GM23338 (cell line): ENCODE results near the gene LRP1-AS.

ENCODE experiments used
- CTCF ChIP-seq, 2 experiments: fragments of 200-600 bp in 1 of 2; sonication (generic) in 1 of 2; conservative IDR thresholded peaks; 2 replicates each; pipeline versions ENCODE4 v1.5.1 to v1.6.1; 2016 to 2017; ENCODE audit warnings: antibody characterized with exemption in 2 of 2, low read depth in 2 of 2, mild to moderate bottlenecking in 2 of 2, moderate library complexity in 1 of 2
- EZH2 ChIP-seq: fragments of 200-600 bp; sonication (generic); IDR thresholded peaks from one replicate; pipeline ENCODE4 v1.8.0; 2017; ENCODE audit warnings: antibody characterized with exemption, mild to moderate bottlenecking, low read depth; ENCODE audit not compliant: unreplicated experiment
- EZH2phosphoT487 ChIP-seq: fragments of 200-600 bp; sonication (generic); IDR thresholded peaks from one replicate; pipeline ENCODE4 v1.8.1; 2018; ENCODE audit warnings: antibody characterized with exemption; ENCODE audit not compliant: unreplicated experiment
- POLR2AphosphoS5 ChIP-seq: IDR thresholded peaks from 2 replicates; pipeline ENCODE4 v1.6.1; 2016; ENCODE audit warnings: antibody characterized with exemption, low read depth
- REST ChIP-seq: IDR thresholded peaks from one replicate; pipeline ENCODE4 v1.6.1; 2018; ENCODE audit warnings: antibody characterized with exemption; ENCODE audit not compliant: unreplicated experiment

- TF ChIP-seq EZH2 = no peak
- TF ChIP-seq CTCF (conservative IDR thresholded peaks at IDR 0.05; ENCODE audit: low read depth in 2 of 2) = no peak
- no peak for TF ChIP-seq EZH2phosphoT487
- no peak for TF ChIP-seq REST
- no peak for TF ChIP-seq POLR2AphosphoS5
These were observed 23.6 kb downstream of the LRP1-AS start for GRCh38 chr12:57123813-57124212.
